Measurements from ENCODE around the gene LTB. TPM values are rescaled to one million over a fixed set of nuclear protein-coding genes. Genes with fewer than 3 reads are reported as not detected.

LTB gene
- 1,000 to 10,000 TPM in 1 of 5 experiments, 100 to 1,000 TPM in 4; 370 to 1,909 (median 670) TPM for total RNA-seq
- polyA plus RNA-seq, result 1,000 to 10,000 TPM; 1,970 to 2,371 TPM
- total RNA-seq, result 201 reads per million, percentile 93 among the genes with 10 or more reads in this experiment

GRCh38 chr6:31582230-31582643 is at the start of gene LTB:
LTB (minus strand) TSS chr6:31582424; CDS start chr6:31582417, 7 bp downstream.
- Mint-ChIP-seq H3K36me3 (peaks cover 11 to 51% (median 16%) of the 10 kb centered on the region in 5 donors), H3K9me3 (peaks cover 0 to 5% (median 0%) of the 10 kb centered on the region in 11 donors), H3K27me3 (no peaks in the 10 kb centered on the region), H3K4me3 (peak within 1 kb of the TSS; percentile 88 to 100 (median 99)), H3K4me1 (peaks cover 43 to 80% (median 65%) of the 10 kb centered on the region in 7 donors), H3K27ac (peak within 1 kb of the TSS; percentile 94 to 100 (median 97))
- H3K4me3 ChIP-seq (ENCODE audit: low read length), result peak within 1 kb of the TSS; percentile 97
- intact Hi-C loops (cut with micrococcal nuclease), result loop anchor here (1.0 kb wide), 5 partner anchors 10 to 38 kb away; partner anchors contain the start of genes LTA (in 1 of the 2), NCR3 (in 1 of the 2), NFKBIL1 (in 1 of the 2) and PRRC2A (in 1 of the 2)
- peaks cover 3 to 18% (median 4%) of the 10 kb centered on the region in 3 experiments for H3K36me3 ChIP-seq (ENCODE audit: control insufficient read depth in 2 of 3, insufficient read depth in 3 of 3, low read length in 3 of 3)
- H3K9me3 ChIP-seq (ENCODE audit: control insufficient read depth in 2 of 3, low read length in 3 of 3), result no peaks in the 10 kb centered on the region
- no peaks in the 10 kb centered on the region for H3K27me3 ChIP-seq (ENCODE audit: control insufficient read depth in 2 of 2, insufficient read depth in 2 of 2, low read length in 2 of 2)
- DNase-seq (peak; percentile 31 to 87 (median 81)), ATAC-seq (peak; percentile 74)
- ChIA-PET CTCF (interaction anchor here (0.6 to 18.2 kb wide), 11 partner anchors 7 to 248 kb away, joined by 3 to 687 read pairs (median 14); partner anchors contain the start of genes ATP6V1G2, NCR3, NFKBIL1 and TNF), POLR2A (interaction anchor here (0.6 to 66.4 kb wide), 24 partner anchors 14 to 1762 kb away, joined by 3 to 3078 read pairs (median 4); partner anchors contain the start of genes ABHD16A, AIF1, APOM and ATP6V1G2)
- H3K4me1 ChIP-seq (ENCODE audit: control insufficient read depth in 2 of 2, insufficient read depth in 2 of 2, low read length in 2 of 2), result peaks cover 63 to 72% of the 10 kb centered on the region in 2 donors
- peak within 1 kb of the TSS; percentile 97 for H3K27ac ChIP-seq (ENCODE audit: low read depth, low read length)

- no peaks in the 10 kb centered on the region for H3K9me3 ChIP-seq (ENCODE audit: control insufficient read depth in 2 of 3, low read length in 3 of 3)
Measured at GRCh38 chr6:31631681-31632278, 49.6 kb upstream of the LTB start.

GRCh38 chr6:31631209-31631608 is 49.0 kb upstream of the LTB start:
- Mint-ChIP-seq H3K4me3 (no peak overlapping the region), H3K36me3 (peaks cover 15 to 56% (median 30%) of the 10 kb centered on the region in 5 donors), H3K27me3 (no peaks in the 10 kb centered on the region), H3K9me3 (no peaks in the 10 kb centered on the region), H3K27ac (no peak overlapping the region), H3K4me1 (peaks cover 0 to 15% (median 0%) of the 10 kb centered on the region in 7 donors)
- no peaks in the 10 kb centered on the region for H3K27me3 ChIP-seq (ENCODE audit: control insufficient read depth in 2 of 2, insufficient read depth in 2 of 2, low read length in 2 of 2)
- intact Hi-C loops (cut with micrococcal nuclease), result no loop called here
- no peak overlapping the region for H3K4me3 ChIP-seq (ENCODE audit: low read length)
- DNase-seq, result no peak
- no peak for ATAC-seq
- H3K36me3 ChIP-seq (ENCODE audit: control insufficient read depth in 2 of 3, insufficient read depth in 3 of 3, low read length in 3 of 3), result peaks cover 17 to 100% (median 31%) of the 10 kb centered on the region in 3 experiments
- no peaks in the 10 kb centered on the region for H3K4me1 ChIP-seq (ENCODE audit: control insufficient read depth in 2 of 2, insufficient read depth in 2 of 2, low read length in 2 of 2)
- no peaks in the 10 kb centered on the region for H3K9me3 ChIP-seq (ENCODE audit: control insufficient read depth in 2 of 3, low read length in 3 of 3)
- ChIA-PET CTCF (no interaction called here), POLR2A (no interaction called here)
- no peak overlapping the region for H3K27ac ChIP-seq (ENCODE audit: low read depth, low read length)

More at GRCh38 chr6:31631681-31632278, 49.6 kb upstream of the LTB start:
- no peak overlapping the region for H3K27ac ChIP-seq (ENCODE audit: low read depth, low read length)
- peak overlapping the region in 1 of 9 donors; percentile 8 for H3K27ac Mint-ChIP-seq
- intact Hi-C loops (cut with micrococcal nuclease), result no loop called here
- ChIA-PET POLR2A (no interaction called here), CTCF (no interaction called here)
- H3K27me3 Mint-ChIP-seq, result no peaks in the 10 kb centered on the region
- no peak overlapping the region for H3K4me3 ChIP-seq (ENCODE audit: low read length)
- no peaks in the 10 kb centered on the region for H3K9me3 Mint-ChIP-seq
- DNase-seq (no peak), ATAC-seq (no peak)
- no peaks in the 10 kb centered on the region for H3K27me3 ChIP-seq (ENCODE audit: control insufficient read depth in 2 of 2, insufficient read depth in 2 of 2, low read length in 2 of 2)
- H3K36me3 ChIP-seq (ENCODE audit: control insufficient read depth in 2 of 3, insufficient read depth in 3 of 3, low read length in 3 of 3), result peaks cover 16 to 100% (median 26%) of the 10 kb centered on the region in 3 experiments
- peaks cover 15 to 56% (median 24%) of the 10 kb centered on the region in 5 donors for H3K36me3 Mint-ChIP-seq
- H3K4me3 Mint-ChIP-seq, result no peak overlapping the region
- no peaks in the 10 kb centered on the region for H3K4me1 ChIP-seq (ENCODE audit: control insufficient read depth in 2 of 2, insufficient read depth in 2 of 2, low read length in 2 of 2)
- peaks cover 0 to 17% (median 0%) of the 10 kb centered on the region in 7 donors for H3K4me1 Mint-ChIP-seq

GRCh38 chr6:31630177-31630934 is 48.1 kb upstream of the LTB start:
- peaks cover 15 to 56% (median 29%) of the 10 kb centered on the region in 5 donors for H3K36me3 Mint-ChIP-seq
- ATAC-seq (no peak), DNase-seq (no peak)
- H3K9me3 ChIP-seq (ENCODE audit: control insufficient read depth in 2 of 3, low read length in 3 of 3), result no peaks in the 10 kb centered on the region
- peaks cover 25 to 100% (median 38%) of the 10 kb centered on the region in 3 experiments for H3K36me3 ChIP-seq (ENCODE audit: control insufficient read depth in 2 of 3, insufficient read depth in 3 of 3, low read length in 3 of 3)
- intact Hi-C loops (cut with micrococcal nuclease), result no loop called here
- no peak overlapping the region for H3K4me3 Mint-ChIP-seq
- peaks cover 0 to 17% (median 3%) of the 10 kb centered on the region in 7 donors for H3K4me1 Mint-ChIP-seq
- no peaks in the 10 kb centered on the region for H3K27me3 ChIP-seq (ENCODE audit: control insufficient read depth in 2 of 2, insufficient read depth in 2 of 2, low read length in 2 of 2)
- H3K27ac Mint-ChIP-seq, result peak overlapping the region in 3 of 9 donors; percentile 57 to 82 (median 78)
- CTCF ChIA-PET, result no interaction called here
- no peaks in the 10 kb centered on the region for H3K9me3 Mint-ChIP-seq
- POLR2A ChIA-PET, result interaction anchor here (0.6 to 1.2 kb wide), 2 partner anchors 23 to 1713 kb away, joined by 3 to 4 read pairs; no protein-coding TSS in a partner anchor
- no peak overlapping the region for H3K4me3 ChIP-seq (ENCODE audit: low read length)
- H3K27me3 Mint-ChIP-seq, result no peaks in the 10 kb centered on the region
- H3K4me1 ChIP-seq (ENCODE audit: control insufficient read depth in 2 of 2, insufficient read depth in 2 of 2, low read length in 2 of 2), result no peaks in the 10 kb centered on the region
- H3K27ac ChIP-seq (ENCODE audit: low read depth, low read length), result no peak overlapping the region

GRCh38 chr6:31629014-31629413 is 46.8 kb upstream of the LTB start:
- H3K4me1 Mint-ChIP-seq, result peaks cover 0 to 16% (median 2%) of the 10 kb centered on the region in 7 donors
- H3K27ac Mint-ChIP-seq, result peak overlapping the region in 3 of 9 donors; percentile 53 to 86 (median 67)
- ATAC-seq (no peak), DNase-seq (no peak)
- intact Hi-C loops (cut with micrococcal nuclease), result no loop called here
- ChIA-PET CTCF (no interaction called here), POLR2A (interaction anchor here (0.5 to 66.4 kb wide), 4 partner anchors 19 to 362 kb away, joined by 3 to 3078 read pairs (median 3); partner anchors contain the start of genes ATP6V1G2, DDX39B, LST1 and LTA)
- Histone ChIP-seq H3K4me3 (ENCODE audit: low read length) (no peak overlapping the region), H3K9me3 (ENCODE audit: control insufficient read depth in 2 of 3, low read length in 3 of 3) (no peaks in the 10 kb centered on the region), H3K27me3 (ENCODE audit: control insufficient read depth in 2 of 2, insufficient read depth in 2 of 2, low read length in 2 of 2) (no peaks in the 10 kb centered on the region), H3K4me1 (ENCODE audit: control insufficient read depth in 2 of 2, insufficient read depth in 2 of 2, low read length in 2 of 2) (no peaks in the 10 kb centered on the region), H3K36me3 (ENCODE audit: control insufficient read depth in 2 of 3, insufficient read depth in 3 of 3, low read length in 3 of 3) (peaks cover 27 to 100% (median 39%) of the 10 kb centered on the region in 3 experiments), H3K27ac (ENCODE audit: low read depth, low read length) (no peak overlapping the region)
- peaks cover 13 to 56% (median 26%) of the 10 kb centered on the region in 5 donors for H3K36me3 Mint-ChIP-seq
- H3K27me3 Mint-ChIP-seq, result no peaks in the 10 kb centered on the region
- H3K9me3 Mint-ChIP-seq, result no peaks in the 10 kb centered on the region
- no peak overlapping the region for H3K4me3 Mint-ChIP-seq

GRCh38 chr6:31627690-31628287 is 45.6 kb upstream of the LTB start:
- CTCF ChIA-PET, result no interaction called here

More at GRCh38 chr6:31627690-31628287, 45.6 kb upstream of the LTB start:
- Mint-ChIP-seq H3K27me3 (no peaks in the 10 kb centered on the region), H3K9me3 (no peaks in the 10 kb centered on the region), H3K4me3 (no peak overlapping the region), H3K36me3 (peaks cover 14 to 57% (median 26%) of the 10 kb centered on the region in 5 donors), H3K4me1 (peaks cover 0 to 20% (median 4%) of the 10 kb centered on the region in 7 donors), H3K27ac (peak overlapping the region in 1 of 9 donors; percentile 36)
- POLR2A ChIA-PET, result interaction anchor here (1.3 to 66.4 kb wide), 3 partner anchors 12 to 64 kb away, joined by 4 to 3078 read pairs (median 7); partner anchors contain the start of genes ATP6V1G2, BAG6, DDX39B and LST1
- intact Hi-C loops (cut with micrococcal nuclease), result no loop called here
- DNase-seq, result no peak
- Histone ChIP-seq H3K27ac (ENCODE audit: low read depth, low read length) (no peak overlapping the region), H3K27me3 (ENCODE audit: control insufficient read depth in 2 of 2, insufficient read depth in 2 of 2, low read length in 2 of 2) (no peaks in the 10 kb centered on the region), H3K36me3 (ENCODE audit: control insufficient read depth in 2 of 3, insufficient read depth in 3 of 3, low read length in 3 of 3) (peaks cover 20 to 95% (median 35%) of the 10 kb centered on the region in 3 experiments), H3K4me1 (ENCODE audit: control insufficient read depth in 2 of 2, insufficient read depth in 2 of 2, low read length in 2 of 2) (no peaks in the 10 kb centered on the region), H3K9me3 (ENCODE audit: control insufficient read depth in 2 of 3, low read length in 3 of 3) (no peaks in the 10 kb centered on the region), H3K4me3 (ENCODE audit: low read length) (no peak overlapping the region)
- ATAC-seq, result no peak
